Measurements from ENCODE around the gene CCNF.

CCNF gene

GRCh38 chr16:2497695-2498484, 68.6 kb downstream of the CCNF start:
- no peak overlapping the region for H3K27ac ChIP-seq (ENCODE audit: low read length)
- H3K36me3 ChIP-seq (ENCODE audit: control insufficient read depth in 2 of 2, insufficient read depth in 2 of 2, low read length in 2 of 2), result peaks cover 0 to 16% of the 10 kb centered on the region in 2 donors
- no peak overlapping the region for H3K9ac ChIP-seq (ENCODE audit: low read length in 2 of 2)
- no peaks in the 10 kb centered on the region for H3K9me3 ChIP-seq (ENCODE audit: control insufficient read depth in 2 of 2, low read length in 2 of 2)
- H3K27me3 ChIP-seq (ENCODE audit: control insufficient read depth in 1 of 2, insufficient read depth in 2 of 2, low read length in 2 of 2), result no peaks in the 10 kb centered on the region
- H3K4me3 ChIP-seq (ENCODE audit: low read length in 2 of 2), result no peak overlapping the region
- peaks cover 33% of the 10 kb centered on the region for H3K4me1 ChIP-seq (ENCODE audit: control insufficient read depth, insufficient read depth, low read length)

DNA sequence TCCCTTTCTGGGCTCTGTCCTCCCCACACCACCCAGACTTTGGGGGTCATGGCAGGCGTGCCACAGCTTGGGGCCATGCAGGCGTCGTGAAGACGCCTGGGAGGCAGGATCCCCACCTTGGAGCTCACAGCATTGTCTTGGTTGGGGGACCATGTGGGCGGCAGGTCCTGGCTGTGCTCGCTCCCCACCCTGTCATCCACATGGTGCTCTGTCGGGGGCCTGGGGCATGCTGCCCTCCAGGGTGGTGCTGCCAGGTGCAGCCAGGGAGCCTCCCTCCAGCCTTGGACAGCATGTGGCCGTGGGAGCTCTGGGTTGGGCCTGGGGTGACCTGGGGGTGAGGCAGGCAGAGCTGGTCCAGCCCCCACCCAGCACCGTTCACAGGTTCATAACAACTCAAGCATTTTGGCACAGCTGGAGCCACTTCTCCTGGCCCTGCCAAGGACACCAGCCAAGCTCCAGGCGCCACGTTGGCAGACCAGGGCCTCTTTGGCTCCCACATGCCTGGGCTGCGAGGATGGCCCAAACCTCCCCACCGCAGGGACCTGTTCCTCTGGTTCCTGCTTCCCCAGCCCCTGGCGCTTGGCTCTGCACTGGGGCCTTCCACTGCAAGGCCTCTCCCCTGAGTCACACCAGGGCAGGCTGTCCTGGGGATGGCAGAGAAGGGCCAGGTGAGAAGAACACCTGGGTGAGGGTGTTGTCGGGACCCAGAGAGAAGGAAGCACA, 69.4 kb downstream of the CCNF start:
- H3K4me1 ChIP-seq (ENCODE audit: control insufficient read depth, insufficient read depth, low read length), result peaks cover 33% of the 10 kb centered on the region
- H3K27ac ChIP-seq (ENCODE audit: low read length), result no peak overlapping the region
- no peaks in the 10 kb centered on the region for H3K27me3 ChIP-seq (ENCODE audit: control insufficient read depth in 1 of 2, insufficient read depth in 2 of 2, low read length in 2 of 2)
- H3K36me3 ChIP-seq (ENCODE audit: control insufficient read depth in 2 of 2, insufficient read depth in 2 of 2, low read length in 2 of 2), result peaks cover 0 to 16% of the 10 kb centered on the region in 2 donors
- H3K9me3 ChIP-seq (ENCODE audit: control insufficient read depth in 2 of 2, low read length in 2 of 2), result no peaks in the 10 kb centered on the region
- no peak overlapping the region for H3K9ac ChIP-seq (ENCODE audit: low read length in 2 of 2)
- no peak overlapping the region for H3K4me3 ChIP-seq (ENCODE audit: low read length in 2 of 2)

GRCh38 chr16:2499454-2499853, 70.2 kb downstream of the CCNF start:
- Histone ChIP-seq H3K4me1 (ENCODE audit: control insufficient read depth, insufficient read depth, low read length) (peaks cover 33% of the 10 kb centered on the region), H3K36me3 (ENCODE audit: control insufficient read depth in 2 of 2, insufficient read depth in 2 of 2, low read length in 2 of 2) (peaks cover 0 to 16% of the 10 kb centered on the region in 2 donors), H3K9me3 (ENCODE audit: control insufficient read depth in 2 of 2, low read length in 2 of 2) (no peaks in the 10 kb centered on the region), H3K4me3 (ENCODE audit: low read length in 2 of 2) (no peak overlapping the region), H3K9ac (ENCODE audit: low read length in 2 of 2) (no peak overlapping the region), H3K27ac (ENCODE audit: low read length) (no peak overlapping the region), H3K27me3 (ENCODE audit: control insufficient read depth in 1 of 2, insufficient read depth in 2 of 2, low read length in 2 of 2) (no peaks in the 10 kb centered on the region)

GRCh38 chr16:2499890-2500429, 70.7 kb downstream of the CCNF start:
- Histone ChIP-seq H3K4me1 (ENCODE audit: control insufficient read depth, insufficient read depth, low read length) (peaks cover 33% of the 10 kb centered on the region), H3K9ac (ENCODE audit: low read length in 2 of 2) (no peak overlapping the region), H3K36me3 (ENCODE audit: control insufficient read depth in 2 of 2, insufficient read depth in 2 of 2, low read length in 2 of 2) (peaks cover 0 to 16% of the 10 kb centered on the region in 2 donors), H3K27ac (ENCODE audit: low read length) (no peak overlapping the region), H3K9me3 (ENCODE audit: control insufficient read depth in 2 of 2, low read length in 2 of 2) (no peaks in the 10 kb centered on the region), H3K27me3 (ENCODE audit: control insufficient read depth in 1 of 2, insufficient read depth in 2 of 2, low read length in 2 of 2) (no peaks in the 10 kb centered on the region), H3K4me3 (ENCODE audit: low read length in 2 of 2) (no peak overlapping the region)

DNA sequence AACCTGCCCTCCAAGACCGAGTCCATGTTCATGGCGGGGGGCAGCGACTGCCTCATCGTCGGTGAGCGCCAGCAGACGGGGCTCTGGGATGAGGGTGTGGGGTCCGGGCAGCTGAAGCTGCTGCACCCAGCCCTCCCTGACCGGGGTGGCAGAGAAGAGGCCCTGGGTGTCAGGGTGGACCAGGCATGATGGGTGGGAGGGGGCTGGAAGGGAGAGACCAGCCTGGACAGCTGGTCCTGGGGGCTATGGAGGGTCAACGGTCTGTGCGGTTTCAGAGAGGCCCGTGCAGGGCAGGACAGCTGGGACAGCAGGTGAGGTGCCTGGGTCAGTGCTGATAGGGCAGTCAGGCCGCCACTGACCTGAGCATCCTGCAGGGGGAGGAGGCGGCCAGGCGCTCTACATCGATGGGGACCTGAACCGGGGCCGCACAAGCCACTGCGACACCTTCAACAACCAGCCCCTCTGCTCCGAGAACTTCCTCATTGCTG, 71.2 kb downstream of the CCNF start:
- peaks cover 33% of the 10 kb centered on the region for H3K4me1 ChIP-seq (ENCODE audit: control insufficient read depth, insufficient read depth, low read length)
- no peak overlapping the region for H3K27ac ChIP-seq (ENCODE audit: low read length)
- H3K9me3 ChIP-seq (ENCODE audit: control insufficient read depth in 2 of 2, low read length in 2 of 2), result no peaks in the 10 kb centered on the region
- peaks cover 0 to 16% of the 10 kb centered on the region in 2 donors for H3K36me3 ChIP-seq (ENCODE audit: control insufficient read depth in 2 of 2, insufficient read depth in 2 of 2, low read length in 2 of 2)
- no peak overlapping the region for H3K9ac ChIP-seq (ENCODE audit: low read length in 2 of 2)
- no peaks in the 10 kb centered on the region for H3K27me3 ChIP-seq (ENCODE audit: control insufficient read depth in 1 of 2, insufficient read depth in 2 of 2, low read length in 2 of 2)
- no peak overlapping the region for H3K4me3 ChIP-seq (ENCODE audit: low read length in 2 of 2)

DNA sequence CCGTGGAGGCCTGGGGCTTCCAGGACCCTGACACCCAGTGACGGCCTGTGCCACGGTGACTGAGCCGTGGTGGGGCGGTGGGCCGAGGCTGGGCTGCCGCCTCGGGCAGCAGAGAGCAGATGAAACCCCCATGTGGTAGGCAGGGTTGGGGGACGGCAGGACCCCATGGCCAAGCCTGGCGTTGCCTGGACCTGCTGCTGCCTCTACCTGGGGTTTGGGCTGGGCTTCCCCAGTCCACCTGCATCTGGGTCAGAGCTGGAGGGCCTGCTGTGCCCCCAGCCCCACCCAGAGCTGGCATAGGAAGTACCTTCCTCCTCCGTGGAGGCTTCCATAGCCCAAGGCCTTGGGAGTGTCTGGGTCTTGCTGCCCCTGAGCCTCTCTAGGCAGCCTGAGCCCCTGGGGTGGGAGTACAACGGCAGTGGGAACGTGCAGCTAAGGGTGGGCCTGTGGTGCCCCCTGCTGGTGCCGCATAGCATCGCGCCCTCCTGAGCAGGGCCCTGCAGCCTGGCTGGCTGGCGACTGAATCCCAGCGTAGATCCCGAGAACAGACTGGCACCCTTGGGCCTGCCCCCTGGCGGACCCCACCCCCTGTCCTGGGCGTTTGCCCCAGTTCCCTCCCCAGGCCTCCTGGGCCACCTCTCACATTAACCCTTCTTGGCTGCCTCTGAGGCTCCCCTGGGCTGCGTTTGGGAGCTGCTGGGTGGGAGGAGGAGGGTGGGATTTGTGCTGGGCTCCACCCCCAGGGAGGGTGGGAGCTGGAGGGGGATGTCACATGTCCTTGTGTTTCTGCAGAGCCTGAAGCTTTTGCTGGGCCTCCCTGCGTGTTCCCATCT, 71.9 kb downstream of the CCNF start:
- Histone ChIP-seq H3K4me1 (ENCODE audit: control insufficient read depth, insufficient read depth, low read length) (peaks cover 33% of the 10 kb centered on the region), H3K27me3 (ENCODE audit: control insufficient read depth in 1 of 2, insufficient read depth in 2 of 2, low read length in 2 of 2) (no peaks in the 10 kb centered on the region), H3K9me3 (ENCODE audit: control insufficient read depth in 2 of 2, low read length in 2 of 2) (no peaks in the 10 kb centered on the region), H3K27ac (ENCODE audit: low read length) (peak overlapping the region; percentile 6), H3K9ac (ENCODE audit: low read length in 2 of 2) (no peak overlapping the region), H3K36me3 (ENCODE audit: control insufficient read depth in 2 of 2, insufficient read depth in 2 of 2, low read length in 2 of 2) (peaks cover 0 to 14% of the 10 kb centered on the region in 2 donors), H3K4me3 (ENCODE audit: low read length in 2 of 2) (peak overlapping the region; percentile 27 to 66)

DNA sequence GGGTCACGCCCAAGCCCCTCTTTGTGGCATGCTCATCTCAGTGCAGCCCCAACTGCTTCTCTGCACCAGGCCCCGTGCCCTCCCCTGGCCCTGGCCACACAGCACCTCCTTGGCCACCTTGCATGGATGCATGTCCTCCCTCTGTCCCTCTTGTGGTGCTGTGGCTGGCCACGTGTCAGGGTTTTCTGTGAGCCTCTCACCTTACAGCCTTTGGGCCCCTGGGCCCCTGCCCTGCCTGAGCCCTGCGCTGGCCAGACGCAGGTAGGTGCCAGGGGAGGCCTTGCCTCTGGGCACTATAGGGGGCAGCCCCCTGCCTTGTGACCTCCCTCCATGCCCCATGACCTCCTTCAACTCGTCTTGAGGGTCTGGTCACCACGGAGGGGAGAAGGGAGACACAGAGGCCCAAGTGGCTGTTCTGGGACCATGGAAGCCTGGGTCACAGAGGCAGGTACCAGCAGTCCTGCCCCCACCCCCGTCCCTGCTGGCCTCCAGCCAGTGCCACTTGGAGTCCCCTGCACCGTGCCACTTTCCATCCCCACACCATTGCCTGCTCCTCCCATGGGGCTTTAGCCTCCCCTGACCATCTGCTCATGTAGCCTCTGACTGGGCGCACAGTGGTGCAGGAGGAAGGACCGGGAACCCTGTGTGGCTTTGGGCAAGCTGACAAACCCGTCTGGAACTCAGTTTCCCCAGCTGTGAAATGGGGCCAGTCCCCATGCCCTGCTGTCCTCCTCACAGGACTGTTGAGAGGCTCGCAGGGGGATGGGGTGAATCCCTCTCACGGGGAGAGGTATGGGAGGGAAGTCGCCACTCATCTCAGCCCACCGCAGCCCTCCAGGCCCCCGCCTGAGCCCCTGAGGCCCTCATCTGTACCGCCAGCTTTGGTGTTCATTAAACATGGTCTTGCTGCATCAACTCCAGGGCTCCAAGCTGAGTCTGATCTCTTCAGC, 73.0 kb downstream of the CCNF start:
- no peaks in the 10 kb centered on the region for H3K27me3 ChIP-seq (ENCODE audit: control insufficient read depth in 1 of 2, insufficient read depth in 2 of 2, low read length in 2 of 2)
- peak overlapping the region in 1 of 2 donors; percentile 66 for H3K4me3 ChIP-seq (ENCODE audit: low read length in 2 of 2)
- peaks cover 32% of the 10 kb centered on the region for H3K4me1 ChIP-seq (ENCODE audit: control insufficient read depth, insufficient read depth, low read length)
- H3K9me3 ChIP-seq (ENCODE audit: control insufficient read depth in 2 of 2, low read length in 2 of 2), result no peaks in the 10 kb centered on the region
- H3K9ac ChIP-seq (ENCODE audit: low read length in 2 of 2), result no peak overlapping the region
- no peak overlapping the region for H3K27ac ChIP-seq (ENCODE audit: low read length)
- H3K36me3 ChIP-seq (ENCODE audit: control insufficient read depth in 2 of 2, insufficient read depth in 2 of 2, low read length in 2 of 2), result peaks cover 0 to 3% of the 10 kb centered on the region in 2 donors

DNA sequence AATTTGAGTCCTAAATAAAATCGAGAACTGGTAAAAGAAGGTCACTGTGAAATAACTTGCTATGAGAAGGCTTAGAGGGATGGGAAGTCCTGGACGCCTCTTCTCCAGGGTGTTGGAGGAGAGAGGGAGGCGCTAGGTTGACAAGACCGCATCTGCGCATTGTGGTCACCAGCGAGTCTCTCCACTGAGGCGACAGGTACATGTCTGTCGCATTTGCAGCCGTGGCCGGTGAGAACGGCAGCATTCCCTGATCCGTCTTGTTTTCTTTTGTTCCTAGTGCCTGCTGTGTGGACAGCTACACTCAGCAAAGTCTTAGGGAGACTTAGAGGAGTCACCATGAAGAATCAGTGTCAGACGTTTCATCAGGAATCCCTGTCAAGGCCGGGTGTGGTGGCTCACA, 76.4 kb downstream of the CCNF start:
- H3K27ac ChIP-seq (ENCODE audit: low read length), result no peak overlapping the region
- H3K9ac ChIP-seq (ENCODE audit: low read length in 2 of 2), result no peak overlapping the region
- no peaks in the 10 kb centered on the region for H3K9me3 ChIP-seq (ENCODE audit: control insufficient read depth in 2 of 2, low read length in 2 of 2)
- peaks cover 18% of the 10 kb centered on the region for H3K4me1 ChIP-seq (ENCODE audit: control insufficient read depth, insufficient read depth, low read length)
- H3K36me3 ChIP-seq (ENCODE audit: control insufficient read depth in 2 of 2, insufficient read depth in 2 of 2, low read length in 2 of 2), result no peaks in the 10 kb centered on the region
- no peak overlapping the region for H3K4me3 ChIP-seq (ENCODE audit: low read length in 2 of 2)
- no peaks in the 10 kb centered on the region for H3K27me3 ChIP-seq (ENCODE audit: control insufficient read depth in 1 of 2, insufficient read depth in 2 of 2, low read length in 2 of 2)

- H3K36me3 ChIP-seq (ENCODE audit: control insufficient read depth in 2 of 2, insufficient read depth in 2 of 2, low read length in 2 of 2), result no peaks in the 10 kb centered on the region
- H3K9ac ChIP-seq (ENCODE audit: low read length in 2 of 2), result no peak overlapping the region
- H3K27ac ChIP-seq (ENCODE audit: low read length), result no peak overlapping the region
- H3K9me3 ChIP-seq (ENCODE audit: control insufficient read depth in 2 of 2, low read length in 2 of 2), result no peaks in the 10 kb centered on the region
- H3K27me3 ChIP-seq (ENCODE audit: control insufficient read depth in 1 of 2, insufficient read depth in 2 of 2, low read length in 2 of 2), result no peaks in the 10 kb centered on the region
- H3K4me3 ChIP-seq (ENCODE audit: low read length in 2 of 2), result no peak overlapping the region
- H3K4me1 ChIP-seq (ENCODE audit: control insufficient read depth, insufficient read depth, low read length), result peaks cover 17% of the 10 kb centered on the region
These were observed 77.9 kb downstream of the CCNF start for GRCh38 chr16:2507052-2507659.
